ENCODE results near the gene NPPC. TPM values are rescaled to one million over a fixed set of nuclear protein-coding genes. Genes with fewer than 3 reads are reported as not detected.

NPPC gene
- total and polyA plus RNA-seq, 8 donors, result 0.14 to 0.23 TPM; not detected in 6

- Histone ChIP-seq H3K27me3 (peaks cover 10 to 29% of the 10 kb centered on the region in 2 donors), H3K36me3 (no peaks in the 10 kb centered on the region), H3K27ac (no peak overlapping the region), H3K4me3 (no peak overlapping the region), H3K9me3 (no peaks in the 10 kb centered on the region), H3K4me1 (no peaks in the 10 kb centered on the region)
- TF ChIP-seq CTCF (IDR thresholded peaks at IDR 0.05), result no peak
- DNase-seq (peak in 2 of 4 donors; percentile 17 to 60), ATAC-seq (no peak)
- intact Hi-C loops (cut with DNase I), result loop anchor here in 1 of 2 donors (10.0 kb wide), 1 partner anchor 516 kb away; no protein-coding TSS in a partner anchor
Measured at GRCh38 chr2:231918501-231919330, 7.5 kb downstream of the NPPC start.

GRCh38 chr2:231917280-231918066 lies 8.7 kb downstream of the NPPC start:
- no peak overlapping the region for H3K4me3 ChIP-seq
- ATAC-seq (no peak), DNase-seq (peak in 1 of 4 donors; percentile 29)
- TF ChIP-seq CTCF (IDR thresholded peaks at IDR 0.05), result no peak
- H3K4me1 ChIP-seq, result no peaks in the 10 kb centered on the region
- peaks cover 0 to 18% of the 10 kb centered on the region in 2 donors for H3K27me3 ChIP-seq
- no peaks in the 10 kb centered on the region for H3K9me3 ChIP-seq
- H3K27ac ChIP-seq, result no peak overlapping the region
- intact Hi-C loops (cut with DNase I), result loop anchor here in 1 of 2 donors (10.0 kb wide), 1 partner anchor 517 kb away; no protein-coding TSS in a partner anchor
- no peaks in the 10 kb centered on the region for H3K36me3 ChIP-seq

GRCh38 chr2:231914077-231914690 lies 12.0 kb downstream of the NPPC start:
- intact Hi-C loops (cut with DNase I), result loop anchor here in 1 of 2 donors (10.0 kb wide), 1 partner anchor 521 kb away; no protein-coding TSS in a partner anchor

GRCh38 chr2:231911381-231911780 lies 14.8 kb downstream of the NPPC start:
- Histone ChIP-seq H3K4me3 (no peak overlapping the region), H3K4me1 (no peaks in the 10 kb centered on the region), H3K36me3 (no peaks in the 10 kb centered on the region), H3K27me3 (no peaks in the 10 kb centered on the region), H3K27ac (no peak overlapping the region), H3K9me3 (no peaks in the 10 kb centered on the region)
- ATAC-seq (no peak), DNase-seq (peak in 1 of 4 donors; percentile 5)
- TF ChIP-seq CTCF (IDR thresholded peaks at IDR 0.05), result no peak
- intact Hi-C loops (cut with DNase I), result loop anchor here in 1 of 2 donors (10.0 kb wide), 1 partner anchor 523 kb away; no protein-coding TSS in a partner anchor

More at GRCh38 chr2:231914077-231914690, 12.0 kb downstream of the NPPC start:
- H3K9me3 ChIP-seq, result no peaks in the 10 kb centered on the region
- no peak overlapping the region for H3K27ac ChIP-seq
- no peaks in the 10 kb centered on the region for H3K4me1 ChIP-seq
- no peak overlapping the region for H3K4me3 ChIP-seq
- ATAC-seq (no peak), DNase-seq (peak in 1 of 4 donors; percentile 18)
- no peaks in the 10 kb centered on the region for H3K36me3 ChIP-seq
- no peaks in the 10 kb centered on the region for H3K27me3 ChIP-seq
- no peak for TF ChIP-seq CTCF (IDR thresholded peaks at IDR 0.05)
